GM18499 (cell line): Measurements from ENCODE around the gene A1CF.
"Not testable (repeated sequence)": the region's sequence is repeated elsewhere in the genome, so short reads cannot be mapped to it uniquely, and the experiment has no call there.

ENCODE experiments used
- ATAC-seq: cut with Tn5 transposase; IDR thresholded peaks from one replicate; pipeline ENCODE4 v1.9.1; 2021; ENCODE audit warnings: moderate number of reproducible peaks; ENCODE audit not compliant: insufficient read depth, unreplicated experiment

The A1CF gene, protein sequence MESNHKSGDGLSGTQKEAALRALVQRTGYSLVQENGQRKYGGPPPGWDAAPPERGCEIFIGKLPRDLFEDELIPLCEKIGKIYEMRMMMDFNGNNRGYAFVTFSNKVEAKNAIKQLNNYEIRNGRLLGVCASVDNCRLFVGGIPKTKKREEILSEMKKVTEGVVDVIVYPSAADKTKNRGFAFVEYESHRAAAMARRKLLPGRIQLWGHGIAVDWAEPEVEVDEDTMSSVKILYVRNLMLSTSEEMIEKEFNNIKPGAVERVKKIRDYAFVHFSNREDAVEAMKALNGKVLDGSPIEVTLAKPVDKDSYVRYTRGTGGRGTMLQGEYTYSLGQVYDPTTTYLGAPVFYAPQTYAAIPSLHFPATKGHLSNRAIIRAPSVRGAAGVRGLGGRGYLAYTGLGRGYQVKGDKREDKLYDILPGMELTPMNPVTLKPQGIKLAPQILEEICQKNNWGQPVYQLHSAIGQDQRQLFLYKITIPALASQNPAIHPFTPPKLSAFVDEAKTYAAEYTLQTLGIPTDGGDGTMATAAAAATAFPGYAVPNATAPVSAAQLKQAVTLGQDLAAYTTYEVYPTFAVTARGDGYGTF

DNA sequence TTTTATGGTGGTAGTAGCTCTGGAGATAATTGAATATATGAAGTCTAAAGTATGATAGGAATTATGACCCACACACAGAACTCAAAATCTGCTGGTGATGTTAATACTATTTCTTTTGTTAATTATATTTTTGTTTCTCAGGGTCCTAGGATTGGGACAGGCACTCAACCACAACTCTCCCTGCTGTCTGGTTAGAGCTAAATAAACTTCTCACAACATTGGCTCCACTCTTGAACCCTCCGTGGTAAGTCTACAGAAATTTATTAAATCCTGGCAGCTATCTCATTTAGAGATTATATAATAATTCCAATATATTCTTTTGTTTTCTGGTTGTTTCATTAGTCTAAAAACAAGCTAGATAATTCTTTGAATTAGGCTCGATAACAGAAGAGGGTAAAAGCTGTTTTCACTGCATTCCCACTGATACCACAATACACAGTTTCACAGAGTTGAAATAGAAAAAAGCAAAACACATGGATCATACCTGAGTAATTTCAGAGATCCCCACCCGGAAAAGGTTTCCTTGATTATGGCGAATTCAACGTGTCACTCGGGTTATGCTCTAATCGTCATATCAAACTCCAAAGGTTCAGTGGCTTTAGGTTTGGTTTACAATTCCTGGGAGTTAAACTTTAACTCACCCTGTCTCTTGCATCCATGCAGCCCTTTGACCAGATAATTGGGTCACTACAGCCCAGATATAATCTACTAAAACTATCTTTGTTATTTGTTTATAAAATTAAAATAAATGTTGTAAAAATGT lies at the start of gene A1CF:
Gene A1CF (minus strand): TSS at position 531 of the 763 bp plus-strand sequence. CDS start 25,687 bp downstream, outside the sequence.
- no peak for ATAC-seq

DNA sequence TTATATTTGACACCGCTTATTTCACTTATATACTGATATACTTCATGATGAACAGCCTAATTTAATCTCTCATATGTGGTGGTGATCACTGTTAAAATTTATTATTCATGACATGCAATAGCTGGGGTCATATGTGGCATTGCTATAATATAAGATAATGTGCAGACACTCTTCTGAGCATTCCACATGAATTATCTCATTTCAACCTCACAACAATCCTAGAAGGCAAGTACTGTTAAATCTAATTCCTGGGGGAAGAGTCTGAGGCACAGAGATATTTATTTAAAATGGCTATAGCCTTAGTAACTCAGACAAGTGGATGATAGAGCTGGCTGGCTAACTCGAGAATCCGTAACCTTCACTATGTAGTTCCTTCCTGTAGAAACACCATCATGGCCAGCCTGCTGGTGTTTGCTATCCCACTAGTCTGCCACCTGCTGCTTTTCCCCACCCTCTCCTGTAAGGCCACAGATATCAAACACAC lies 46.6 kb upstream of the A1CF start:
- ATAC-seq = no peak

DNA sequence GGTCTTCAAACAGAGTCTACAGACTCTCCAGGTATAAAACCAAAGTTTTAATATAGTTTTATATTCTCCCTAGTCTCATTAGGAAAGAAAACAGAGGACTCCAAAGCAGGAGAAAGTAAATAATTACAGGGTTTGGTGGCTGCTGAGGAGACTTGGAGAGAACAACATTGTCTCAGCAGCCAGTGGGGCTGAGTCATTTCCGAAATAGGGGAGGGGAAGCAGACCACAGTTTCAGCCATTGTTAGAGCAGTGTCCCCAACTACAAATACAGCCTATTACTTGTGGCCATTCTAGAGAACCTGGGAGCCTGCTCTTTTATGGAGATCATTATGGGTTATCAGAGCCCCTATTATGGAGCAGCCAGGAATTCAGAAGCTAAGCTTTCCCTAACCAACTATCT lies 44.2 kb upstream of the A1CF start:
- ATAC-seq = no peak

DNA sequence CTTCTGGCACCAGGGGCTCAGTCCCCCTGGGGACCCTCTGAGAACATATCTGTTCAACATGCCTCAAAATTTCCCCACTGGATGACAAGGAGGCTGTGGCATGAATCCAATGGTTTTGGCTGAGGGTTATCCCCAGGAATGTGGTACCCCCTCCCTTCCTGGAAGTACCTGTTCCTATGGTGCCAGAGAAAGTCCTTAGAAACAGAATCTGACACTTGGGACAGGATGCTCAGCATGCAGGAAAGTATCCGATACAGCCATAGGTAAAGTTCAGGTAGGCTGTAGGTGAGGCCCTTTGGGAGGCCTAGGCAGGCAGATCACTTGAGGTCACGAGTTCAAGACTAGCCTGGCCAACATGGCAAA lies 42.7 kb upstream of the A1CF start:
- ATAC-seq = no peak

DNA sequence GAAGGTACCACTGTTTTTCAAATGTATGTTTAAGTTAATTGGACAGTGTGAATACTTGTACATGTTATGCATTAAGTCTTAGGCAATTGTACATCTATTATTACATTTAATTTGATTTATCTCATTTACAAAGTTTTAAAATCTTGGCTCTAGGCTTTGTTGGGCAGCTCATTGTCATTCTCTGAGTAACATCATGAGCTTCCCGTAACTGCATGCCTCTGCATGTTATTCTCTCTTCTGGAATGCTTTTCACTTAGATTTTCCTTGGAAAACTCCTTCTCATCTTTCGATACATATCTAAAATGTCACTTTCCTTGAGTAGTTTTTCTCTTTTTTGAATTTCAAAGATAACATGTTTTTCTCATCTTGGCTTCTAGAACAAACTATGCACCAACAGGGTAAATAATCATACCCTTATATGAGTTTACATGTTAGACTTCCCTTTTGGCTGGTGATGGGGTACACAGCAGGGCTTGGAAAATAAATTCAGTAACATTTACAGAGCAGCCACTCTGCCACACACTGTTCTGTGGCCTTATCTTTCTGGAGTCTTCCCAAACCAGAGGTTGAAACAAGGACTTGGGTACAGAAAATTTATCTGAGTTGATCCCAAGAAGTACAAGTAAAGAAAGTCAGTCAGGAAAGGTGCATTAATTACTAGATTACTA lies 42.2 kb upstream of the A1CF start:
- ATAC-seq = no peak

- not testable (repeated sequence) for ATAC-seq
Measured at GRCh38 chr10:50923471-50923870, 38.0 kb upstream of the A1CF start.

DNA sequence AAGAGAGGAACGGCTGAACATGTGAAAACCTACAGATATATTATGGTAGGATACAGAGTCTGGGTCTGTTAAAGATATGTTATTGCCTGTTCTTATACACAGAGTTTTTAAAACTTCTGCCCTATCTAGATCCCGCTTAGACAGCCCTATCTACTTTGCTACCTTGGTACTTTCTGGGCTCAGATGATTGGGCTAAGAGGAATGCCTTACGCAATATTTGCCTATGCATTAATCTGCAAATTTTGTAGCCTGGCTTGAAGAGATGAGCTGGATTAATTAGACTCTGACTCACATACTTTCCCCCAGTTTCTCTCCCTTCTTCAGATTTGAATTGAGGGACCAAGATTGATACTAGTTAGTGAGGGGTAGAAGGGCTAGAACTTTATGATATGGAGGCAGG lies 33.6 kb upstream of the A1CF start:
- no peak for ATAC-seq

DNA sequence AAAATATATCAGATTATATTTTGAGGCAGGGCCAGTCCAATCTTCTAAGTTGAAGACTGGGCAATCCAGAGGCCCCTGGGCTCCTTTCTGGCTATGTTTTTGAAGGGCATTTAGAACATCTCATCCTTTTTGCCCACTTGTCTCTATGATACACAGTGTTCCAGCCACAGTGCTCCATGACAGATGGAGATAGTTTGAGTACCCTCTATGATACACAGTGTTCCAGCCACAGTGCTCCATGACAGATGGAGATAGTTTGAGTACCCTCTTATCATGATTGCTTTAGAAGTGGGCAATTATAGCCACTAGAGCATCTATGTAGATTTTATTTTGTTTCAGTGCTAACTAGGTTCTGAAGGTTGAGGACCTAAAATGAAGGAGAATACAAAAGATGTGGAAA lies 33.1 kb upstream of the A1CF start:
- no peak for ATAC-seq

DNA sequence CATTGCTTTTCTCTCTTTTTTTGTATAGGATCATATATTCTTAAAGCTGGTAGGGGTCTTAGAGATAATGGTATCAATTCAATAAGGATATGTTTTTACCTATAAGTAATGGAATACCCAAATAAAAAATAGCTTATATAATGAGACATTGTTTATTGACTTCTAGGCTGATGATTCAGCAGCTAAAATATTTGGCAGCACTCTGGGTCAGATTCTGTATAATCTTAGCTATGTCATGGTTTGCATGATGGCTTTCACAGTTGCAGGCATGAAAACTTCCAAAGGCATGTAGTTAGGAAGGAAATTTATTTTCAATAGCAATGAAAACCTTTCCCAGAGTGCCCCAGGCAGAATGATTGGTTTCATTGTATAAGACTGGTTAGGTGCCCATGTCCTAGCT lies 32.1 kb upstream of the A1CF start:
- ATAC-seq = no peak

- no peak for ATAC-seq
Measured at GRCh38 chr10:50909334-50910014, 24.0 kb upstream of the A1CF start.

DNA sequence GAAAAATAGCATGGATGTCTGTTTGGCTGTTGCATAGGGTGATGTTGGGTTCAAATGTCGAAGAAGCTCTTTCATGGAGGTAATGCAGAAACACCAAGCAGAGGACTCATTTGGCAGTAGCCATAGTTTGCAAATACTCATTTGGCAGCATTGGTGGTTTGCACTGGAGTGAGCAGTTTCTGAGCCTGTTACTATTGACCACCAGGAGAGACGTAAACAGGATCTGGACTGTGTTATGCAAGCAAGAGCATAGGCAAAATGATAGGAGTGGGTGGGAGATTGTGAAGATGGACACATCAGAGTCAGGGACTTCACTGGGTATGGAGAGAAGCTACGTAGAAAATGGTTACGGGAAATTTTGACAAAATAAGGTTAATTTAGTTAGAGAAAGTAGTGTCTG lies 22.9 kb upstream of the A1CF start:
- no peak for ATAC-seq

- not testable (repeated sequence) for ATAC-seq
Measured at GRCh38 chr10:50905797-50906196, 20.4 kb upstream of the A1CF start.

GRCh38 chr10:50896721-50897120 lies 11.3 kb upstream of the A1CF start:
- ATAC-seq = no peak

- ATAC-seq = no peak
Measured at GRCh38 chr10:50894312-50894711, 8.9 kb upstream of the A1CF start.

DNA sequence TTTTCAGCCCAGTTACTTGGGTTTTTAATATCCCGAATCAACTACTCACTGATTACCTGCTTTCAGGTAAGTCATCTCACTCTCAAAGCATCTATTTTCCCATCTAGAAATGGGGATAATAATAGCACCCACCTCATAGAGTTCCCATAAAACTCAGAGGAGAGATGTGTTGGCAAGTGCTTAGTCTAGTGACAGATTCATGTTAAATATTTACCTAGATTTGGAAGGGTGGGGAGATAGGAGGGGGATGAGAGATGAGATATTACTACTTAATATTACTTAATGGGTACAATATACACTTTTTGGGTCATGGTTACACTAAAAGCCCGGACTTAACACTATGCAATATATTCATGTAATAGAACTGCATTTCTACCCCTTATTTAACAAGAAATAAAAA lies 7.0 kb upstream of the A1CF start:
- no peak for ATAC-seq

GRCh38 chr10:50884302-50884701 lies 1.1 kb downstream of the A1CF start:
- ATAC-seq = no peak

DNA sequence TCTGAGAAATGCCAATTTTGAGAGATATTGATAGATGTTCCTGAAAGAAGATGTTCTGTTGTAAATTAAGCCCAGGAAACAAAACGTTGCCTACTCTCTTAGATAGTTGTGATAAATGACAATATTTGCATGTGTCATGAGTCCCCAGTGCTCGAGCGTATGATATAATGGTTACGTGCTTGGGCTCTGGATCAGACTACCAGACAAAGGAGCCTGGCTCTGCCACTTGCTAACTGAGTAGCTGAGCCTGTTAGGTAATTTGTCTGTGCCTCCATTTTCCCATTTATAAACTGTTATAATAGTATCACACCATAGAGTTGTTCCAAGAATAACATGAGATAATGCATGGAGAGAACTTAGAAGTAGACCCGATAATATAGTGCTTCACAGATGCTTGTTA lies 1.8 kb downstream of the A1CF start:
- ATAC-seq = no peak

GRCh38 chr10:50882540-50882983 lies 2.9 kb downstream of the A1CF start:
- ATAC-seq = no peak

GRCh38 chr10:50881046-50881445 lies 4.4 kb downstream of the A1CF start:
- ATAC-seq = not testable (repeated sequence)

- no peak for ATAC-seq
Measured at GRCh38 chr10:50876429-50876828, 9.0 kb downstream of the A1CF start.
